K562 (cell line): Measurements from ENCODE around the gene CDC42EP5. TPM values are rescaled to one million over a fixed set of nuclear protein-coding genes. Genes with fewer than 3 reads are reported as not detected.

Experiments
- ATAC-seq: fragments of 200-7000 bp; cut with Tn5 transposase; 3 replicates; pipeline ENCODE4 v1.9.1; 2020; ENCODE audit warnings: moderate library complexity
- BruUV-seq: library from RNA; stranded (reverse); fragments of 400-500 nt; replicated peaks from 2 replicates; lab custom pipeline; 2021; lab: Mats Ljungman, UMichigan
- CTCF ChIA-PET: fragments of 300-600 bp; formaldehyde crosslinking; extraction: SDS; loops from one replicate; lab custom pipeline; 2021; ENCODE audit warnings: low intra/inter-chr PET ratio; lab: Yijun Ruan, JAX
- POLR2A ChIA-PET: fragments of 300-600, 350-650 bp; sonication (Branson Sonifier 250); formaldehyde crosslinking; extraction: SDS; loops from one replicate; lab custom pipeline; 2021; ENCODE audit warnings: antibody characterized with exemption, inconsistent platforms; lab: Yijun Ruan, JAX
- DNase-seq, 4 experiments: peaks; one replicate each; pipeline versions ENCODE4 v3.0.0 to v3.0.0-alpha.2; 2011 to 2018; ENCODE audit warnings: low spot score in 3 of 4, mixed read lengths in 3 of 4; ENCODE audit errors: extremely low read depth in 1 of 4
- FAIRE-seq: peaks from 2 replicates; lab custom pipeline; 2011; peaks lifted over from hg19 to GRCh38; lab: Jason Lieb, UNC
- H2AFZ ChIP-seq: 2 replicates; pipeline ENCODE4 v1.6.0; 2011; ENCODE audit warnings: low read depth, low read length, control low read depth, inconsistent platforms
- H3K27ac ChIP-seq: fragments of 200-600 bp; 3 replicates; pipeline ENCODE4 v1.8.0; 2011; ENCODE audit warnings: low read depth, mild to moderate bottlenecking, control low read depth, inconsistent platforms, low read length, moderate library complexity, mixed read lengths; ENCODE audit errors: extremely low read depth
- H3K27me3 ChIP-seq, 2 experiments: fragments of 300-600 bp in 1 of 2; 2 replicates in 1 of 2; 3 replicates in 1 of 2; pipeline versions ENCODE4 v1.6.0 to v1.8.0; 2011; ENCODE audit warnings: inconsistent platforms in 2 of 2, low read length in 2 of 2, mild to moderate bottlenecking in 1 of 2, mixed read lengths in 1 of 2, moderate library complexity in 1 of 2; ENCODE audit not compliant: control insufficient read depth in 2 of 2, insufficient read depth in 2 of 2
- H3K36me3 ChIP-seq: fragments of 300-600 bp; 3 replicates; pipeline ENCODE4 v1.8.0; 2011; ENCODE audit warnings: mild to moderate bottlenecking, low read length, inconsistent platforms; ENCODE audit not compliant: control insufficient read depth, insufficient read depth
- H3K4me1 ChIP-seq, 2 experiments: fragments of 200-600 bp in 1 of 2; replicated peaks in 1 of 2; 2 replicates in 1 of 2; 3 replicates in 1 of 2; pipeline versions ENCODE4 v1.5.1 to v1.8.0; 2011; ENCODE audit warnings: inconsistent platforms in 2 of 2, low read length in 2 of 2, mild to moderate bottlenecking in 1 of 2, mixed read lengths in 1 of 2, moderate library complexity in 1 of 2; ENCODE audit not compliant: control insufficient read depth in 2 of 2, insufficient read depth in 2 of 2
- H3K4me2 ChIP-seq: 2 replicates; pipeline ENCODE4 v1.6.1; 2011; ENCODE audit warnings: low read length, control low read depth, inconsistent platforms, mixed read lengths; ENCODE audit not compliant: insufficient read depth
- H3K4me3 ChIP-seq: fragments of 200-600 bp; sonication (generic), shearing (Covaris generic); 2 replicates; pipeline ENCODE4 v1.5.1; 2016; ENCODE audit warnings: control low read depth, inconsistent platforms
- H3K79me2 ChIP-seq: fragments of 200-600 bp; 3 replicates; pipeline ENCODE4 v1.8.0; 2011; ENCODE audit warnings: low read length, inconsistent platforms; ENCODE audit not compliant: control insufficient read depth, insufficient read depth
- H3K9ac ChIP-seq, 2 experiments: 2 replicates each; pipeline versions ENCODE4 v1.6.0 to v1.6.1; 2011; ENCODE audit warnings: low read depth in 2 of 2, low read length in 2 of 2, control low read depth in 1 of 2, inconsistent platforms in 1 of 2, mild to moderate bottlenecking in 1 of 2, mixed read lengths in 1 of 2; ENCODE audit not compliant: insufficient read depth in 1 of 2
- H3K9me1 ChIP-seq: one replicate; pipeline ENCODE4 v1.6.0; 2011; ENCODE audit warnings: inconsistent platforms, mild to moderate bottlenecking, low read length, moderate library complexity; ENCODE audit not compliant: control insufficient read depth, insufficient read depth
- H3K9me3 ChIP-seq: replicated peaks from 2 replicates; pipeline ENCODE4 v1.5.1; 2011; ENCODE audit warnings: low read depth, low read length, inconsistent platforms; ENCODE audit not compliant: control insufficient read depth, insufficient read depth
- H4K20me1 ChIP-seq: replicated peaks from 2 replicates; pipeline ENCODE4 v1.6.1; 2011; ENCODE audit warnings: low read length, inconsistent platforms, mixed read lengths; ENCODE audit not compliant: control insufficient read depth, insufficient read depth
- ETV1 ChIP-seq: fragments of 450-650 bp; conservative IDR thresholded peaks from 2 replicates; pipeline ENCODE4 v1.6.1; 2016; ENCODE audit warnings: missing genetic modification characterization, control low read depth, low read depth, missing compliant biosample characterization
- GABPA ChIP-seq: fragments of 200-800 bp; sonication (Bioruptor generic); conservative IDR thresholded peaks from 2 replicates; pipeline ENCODE4 v1.6.1; 2016; ENCODE audit warnings: low read depth, missing genetic modification characterization, missing compliant biosample characterization
- POLR2G ChIP-seq: fragments of 200-400 bp; formaldehyde crosslinking; IDR thresholded peaks from 2 replicates; pipeline ENCODE4 v1.6.1; 2017; ENCODE audit warnings: low read depth, mild to moderate bottlenecking, antibody characterized with exemption, low read length, moderate library complexity
- ZFP36 ChIP-seq: fragments of 150-350 bp; IDR thresholded peaks from 2 replicates; pipeline ENCODE4 v1.6.1; 2018; ENCODE audit warnings: low read length, low read depth; ENCODE audit not compliant: partially characterized antibody
- WGBS: fragments of 100-300 bp; shearing (Covaris generic); methylation state at CpG from one replicate; pipeline ENCODE4 v1.1.6; 2016; ENCODE audit warnings: low coverage, mixed read lengths; ENCODE audit not compliant: insufficient coverage; ENCODE audit errors: missing lambda C conversion rate; 5-methylcytosine and 5-hydroxymethylcytosine counted together
- in situ Hi-C: fragments of 300-500 bp; cut with MboI; formaldehyde crosslinking; loops from 4 replicates; pipeline ENCODE4 v1.15.0; 2018; ENCODE audit warnings: inconsistent platforms, mixed read lengths
- intact Hi-C: fragments of 100-400 bp; cut with micrococcal nuclease; formaldehyde crosslinking; loops from 2 replicates; pipeline ENCODE4 v1.14.2; 2022
- polyA plus RNA-seq, 8 experiments: library from polyadenylated mRNA; depleted of rRNA in 4 of 8; stranded (reverse) in 5 of 8; unstranded in 3 of 8; fragments of >200 nt; fragmentation: Nextera tagmentation in 2 of 8; fragmentation: Illumina TruSeq in 1 of 8; extraction: Ambion mirVana in 2 of 8; extraction: Trizol in 1 of 8; gene quantifications; 2 replicates each; pipeline versions ENCODE4 v1.2.1 to v1.2.3, GENCODE V29; 2011 to 2014; ENCODE audit warnings: inconsistent platforms in 1 of 8, missing spikeins in 1 of 8
- total RNA-seq, 7 experiments: library from RNA; depleted of rRNA in 6 of 7; stranded (reverse); fragments of >200 nt in 6 of 7; fragmentation: Illumina TruSeq in 2 of 7; extraction: Trizol in 2 of 7; gene quantifications; 2 replicates each; pipeline versions ENCODE4 v1.2.1 to v1.2.3, GENCODE V29; 2011 to 2021; ENCODE audit warnings: low replicate concordance in 1 of 7

CDC42EP5 gene
- total and polyA plus RNA-seq, 9 of the 15 experiments (the other 6 are each of a cell fraction or from before 2014, with no cell fraction given), result 0.15 to 0.38 TPM; not detected in 7

- no peak overlapping the region for H2AFZ ChIP-seq
- no peaks in the 10 kb centered on the region for H3K79me2 ChIP-seq
- CTCF ChIA-PET, result interaction anchor here (0.6 kb wide), 1 partner anchor 634 kb away, joined by 4 read pairs; no protein-coding TSS in a partner anchor
- no peaks in the 10 kb centered on the region for H3K9me1 ChIP-seq
- no peaks in the 10 kb centered on the region for H3K36me3 ChIP-seq
- H4K20me1 ChIP-seq, result peaks cover 5% of the 10 kb centered on the region; the same call in 1 of the 2 replicates
- ATAC-seq, result no peak
- peaks cover 0 to 28% of the 10 kb centered on the region in 2 experiments; a peak in 2 of 5 replicates for H3K4me1 ChIP-seq
- no peak for DNase-seq
- intact Hi-C loops, result no loop called here
- no peak for FAIRE-seq
- no peak overlapping the region for H3K4me3 ChIP-seq
- TF ChIP-seq ZFP36 (no peak), POLR2G (peak; percentile 67; the same call in 1 of the 2 replicates)
- TF ChIP-seq, all 486 proteins: peak for 1
- POLR2A ChIA-PET, result interaction anchor here (0.8 to 2.8 kb wide), 2 partner anchors 10 to 19 kb away, joined by 5 to 14 read pairs; partner anchors contain the start of gene LENG8
- Histone ChIP-seq H3K9me3 (no peaks in the 10 kb centered on the region), H3K27ac (no peak overlapping the region), H3K9ac (no peak overlapping the region), H3K27me3 (peaks cover 16 to 33% of the 10 kb centered on the region in 2 experiments; a peak in 4 of 5 replicates), H3K4me2 (no peak overlapping the region)
- BruUV-seq, result no TSS peak
- in situ Hi-C loops, result no loop called here
- 4% methylated on average over 10 of the region's 13 CpGs for WGBS
Observed at GRCh38 chr19:54429545-54430227, 43.4 kb downstream of the CDC42EP5 start.

- H3K4me2 ChIP-seq, result no peak overlapping the region
- no peaks in the 10 kb centered on the region for H3K79me2 ChIP-seq
- no TSS peak for BruUV-seq
- H4K20me1 ChIP-seq, result peaks cover 5% of the 10 kb centered on the region; the same call in 1 of the 2 replicates
- ChIA-PET CTCF (interaction anchor here (0.6 kb wide), 1 partner anchor 633 kb away, joined by 4 read pairs; no protein-coding TSS in a partner anchor), POLR2A (interaction anchor here (0.6 to 2.8 kb wide), 4 partner anchors 9 to 216 kb away, joined by 3 to 14 read pairs (median 4); partner anchors contain the start of gene LENG8)
- DNase-seq (no peak), FAIRE-seq (no peak), ATAC-seq (no peak)
- no peaks in the 10 kb centered on the region for H3K36me3 ChIP-seq
- no peaks in the 10 kb centered on the region for H3K9me1 ChIP-seq
- WGBS, result 6% methylated on average over 7 of the region's 8 CpGs
- no peak overlapping the region for H3K27ac ChIP-seq
- H3K9me3 ChIP-seq, result no peaks in the 10 kb centered on the region
- peaks cover 0 to 27% of the 10 kb centered on the region in 2 experiments; a peak in 2 of 5 replicates for H3K4me1 ChIP-seq
- no peak overlapping the region for H2AFZ ChIP-seq
- in situ Hi-C loops (no loop called here), intact Hi-C loops (no loop called here)
- no peak overlapping the region for H3K4me3 ChIP-seq
- H3K9ac ChIP-seq, result peak overlapping the region in 1 of 2 experiments; percentile 45; a peak in 1 of 4 replicates
- TF ChIP-seq GABPA (tag) (no peak), POLR2G (0 out of 2 replicates have a peak, but pooled peaks have one; percentile 2), ETV1 (tag) (no peak)
- H3K27me3 ChIP-seq, result peaks cover 22 to 38% of the 10 kb centered on the region in 2 experiments; a peak in 4 of 5 replicates
Observed at GRCh38 chr19:54429176-54429495, 44.0 kb downstream of the CDC42EP5 start.
